ENCODE results near the gene NAP1L4.
"Not testable (repeated sequence)": the region's sequence is repeated elsewhere in the genome, so short reads cannot be mapped to it uniquely, and the experiment has no call there.

Gene NAP1L4

GRCh38 chr11:2955906-2956476 lies 36.1 kb downstream of the NAP1L4 start:
- DNase-seq = no peak

GRCh38 chr11:2954263-2954662 lies 37.9 kb downstream of the NAP1L4 start:
- no peak for DNase-seq

GRCh38 chr11:2952290-2952689 lies 39.8 kb downstream of the NAP1L4 start:
- no peak for DNase-seq

- DNase-seq = no peak
Observed at GRCh38 chr11:2951231-2952110, 40.7 kb downstream of the NAP1L4 start.

- no peak for DNase-seq
Observed at GRCh38 chr11:2950825-2951224, 41.3 kb downstream of the NAP1L4 start.

GRCh38 chr11:2949920-2950319 lies 42.2 kb downstream of the NAP1L4 start:
- no peak for DNase-seq

- DNase-seq = no peak
Observed at GRCh38 chr11:2947744-2948143, 44.4 kb downstream of the NAP1L4 start.

GRCh38 chr11:2945757-2946287 lies 46.3 kb downstream of the NAP1L4 start:
- DNase-seq = no peak

GRCh38 chr11:2945031-2945756 lies 46.9 kb downstream of the NAP1L4 start:
- DNase-seq = no peak

GRCh38 chr11:2944530-2944929 lies 47.6 kb downstream of the NAP1L4 start:
- no peak for DNase-seq

GRCh38 chr11:2943711-2944118 lies 48.4 kb downstream of the NAP1L4 start:
- DNase-seq = peak; percentile 59

- no peak for DNase-seq
Observed at GRCh38 chr11:2942872-2943710, 49.0 kb downstream of the NAP1L4 start.

- DNase-seq = no peak
Observed at GRCh38 chr11:2942447-2942846, 49.7 kb downstream of the NAP1L4 start.

GRCh38 chr11:2940921-2941821 lies 51.0 kb downstream of the NAP1L4 start:
- no peak for DNase-seq

GRCh38 chr11:2940147-2940920 lies 51.8 kb downstream of the NAP1L4 start:
- no peak for DNase-seq

GRCh38 chr11:2938458-2939418 lies 53.4 kb downstream of the NAP1L4 start:
- not testable (repeated sequence) for DNase-seq

GRCh38 chr11:2937641-2938457 lies 54.3 kb downstream of the NAP1L4 start:
- DNase-seq = not testable (repeated sequence)

GRCh38 chr11:2934611-2935239 lies 57.4 kb downstream of the NAP1L4 start:
- DNase-seq = no peak

Data from NCI-H2029 treated with DMSO at 0.1 percent for 48 hours (cell line).